ENCODE results near the gene MDM2. TPM values are rescaled to one million over a fixed set of nuclear protein-coding genes. Genes with fewer than 3 reads are reported as not detected.
"Not testable (repeated sequence)": the region's sequence is repeated elsewhere in the genome, so short reads cannot be mapped to it uniquely, and the experiment has no call there.

The MDM2 gene
- total RNA-seq, 2 donors from 2014 or later: 80.2 to 94.7 TPM

DNA sequence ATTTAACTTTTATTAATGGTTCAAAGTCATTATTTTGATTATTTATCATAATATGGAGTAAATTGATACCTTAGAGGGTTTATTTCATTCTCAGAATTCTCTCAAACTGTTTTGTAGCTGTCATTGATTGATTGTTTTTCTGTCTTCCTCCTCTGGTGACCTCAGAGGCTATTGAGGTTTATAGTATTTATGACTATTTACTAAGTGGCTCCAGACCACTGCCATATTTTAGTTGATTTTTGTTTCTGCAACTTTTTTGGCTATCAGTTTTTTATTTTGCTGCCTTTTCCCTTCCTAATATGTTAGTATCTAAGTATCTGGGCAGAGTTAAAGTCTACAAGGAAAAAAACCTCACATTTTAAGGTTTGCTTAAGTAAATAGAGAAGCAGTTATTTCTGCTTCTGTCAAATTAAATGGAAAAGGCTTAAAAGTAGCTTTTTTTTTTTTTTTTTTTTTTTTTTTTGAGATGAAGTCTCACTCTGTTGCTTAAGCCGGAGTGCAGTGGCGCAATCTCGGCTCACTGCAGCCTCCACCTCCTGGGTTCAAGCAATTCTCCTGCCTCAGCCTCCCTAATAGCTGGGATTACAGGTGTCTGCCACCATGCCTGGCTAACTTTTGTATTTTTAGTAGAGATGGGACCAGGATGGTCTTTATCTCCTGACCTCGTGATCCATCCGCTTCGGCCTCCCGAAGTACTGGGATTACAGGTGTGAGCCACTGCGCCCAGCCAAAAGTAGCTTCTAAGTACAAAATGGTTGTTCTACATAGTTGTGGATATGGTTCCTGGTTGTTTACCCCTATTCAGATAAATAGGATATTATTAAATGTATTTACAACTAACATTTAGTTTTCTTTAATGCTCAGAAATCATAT, 8.2 kb downstream of the MDM2 start:
- ATAC-seq: no peak
- intact Hi-C loops (cut with DNase I, micrococcal nuclease): no loop called here
- DNase-seq: no peak

DNA sequence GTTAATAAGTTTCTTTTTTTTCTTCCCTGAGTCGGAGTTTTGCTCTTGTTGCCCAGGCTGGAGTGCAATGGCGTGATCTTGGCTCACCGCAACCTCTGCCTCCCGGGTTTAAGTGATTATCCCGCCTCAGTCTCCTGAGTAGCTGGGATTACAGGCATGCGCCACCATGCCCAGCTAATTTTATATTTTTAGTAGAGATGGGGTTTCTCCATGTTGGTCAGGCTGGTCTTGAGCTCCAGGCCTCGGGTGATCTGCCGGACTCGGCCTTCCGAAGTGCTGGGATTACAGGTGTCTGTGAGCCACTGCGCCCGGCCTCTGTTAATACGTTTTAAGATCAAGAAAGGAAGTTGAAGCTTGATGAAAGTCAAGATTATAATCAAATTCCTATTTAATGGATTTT, 11.5 kb downstream of the MDM2 start:
- DNase-seq; ATAC-seq; intact Hi-C loops (cut with DNase I, micrococcal nuclease): not testable (repeated sequence)

DNA sequence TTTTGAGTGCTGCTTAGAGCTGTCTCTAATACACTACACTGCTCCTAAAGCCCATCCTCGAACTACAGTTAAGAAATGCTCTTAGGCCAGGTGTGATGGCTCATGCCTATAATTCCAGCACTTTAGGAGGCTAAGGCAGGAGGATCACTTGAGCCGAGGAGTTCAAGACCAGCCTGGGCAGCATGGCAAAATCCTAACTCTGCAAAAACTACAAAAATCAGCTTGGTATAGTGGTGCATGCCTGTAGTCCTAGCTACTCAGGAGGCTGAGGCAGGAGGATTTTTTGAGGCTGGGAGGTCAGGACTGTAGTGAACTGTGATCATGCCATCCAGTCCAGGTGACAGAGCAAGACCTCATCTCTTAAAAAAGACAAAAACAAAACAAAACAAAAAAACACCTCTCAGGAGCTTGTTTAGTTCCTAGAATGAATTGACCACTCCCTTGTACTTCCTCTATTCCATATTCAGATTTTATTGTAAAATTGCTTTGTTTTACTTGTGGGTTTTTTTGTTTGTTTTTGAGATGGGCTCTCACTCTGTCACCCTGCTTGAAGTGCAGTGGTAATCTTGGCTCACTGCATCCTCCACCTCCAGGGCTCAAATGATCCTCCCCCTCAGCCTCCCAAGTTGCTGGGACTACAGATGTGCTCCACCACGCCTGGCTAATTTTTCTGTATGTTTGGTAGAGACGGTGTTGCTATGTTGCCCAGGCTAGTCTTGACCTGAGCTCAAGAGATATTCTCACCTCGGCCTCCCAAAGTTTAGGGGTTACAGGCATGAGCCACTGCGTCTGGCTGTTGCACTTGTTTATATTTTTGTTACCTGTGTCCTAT, 13.6 kb downstream of the MDM2 start:
- no peak for ATAC-seq
- intact Hi-C loops (cut with DNase I, micrococcal nuclease): no loop called here

DNA sequence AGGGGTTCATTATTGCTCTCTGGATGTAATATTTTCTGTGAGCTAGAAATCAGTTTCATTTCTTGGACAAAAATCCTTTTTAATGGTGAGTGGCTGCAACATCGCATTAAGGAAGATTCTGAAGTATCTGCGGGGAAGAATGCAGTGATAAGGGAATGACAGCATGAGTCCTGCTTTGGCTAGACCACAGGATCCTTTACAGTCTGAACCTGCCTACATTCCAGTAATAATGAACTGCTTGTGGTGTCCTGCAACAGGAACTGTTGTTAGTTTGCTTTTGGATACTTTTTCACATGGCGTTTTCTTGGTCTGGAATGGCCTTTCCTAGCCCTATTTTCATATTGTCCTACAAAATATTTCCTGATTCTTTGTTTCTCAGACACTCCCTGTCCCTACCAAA, 15.7 kb downstream of the MDM2 start:
- ATAC-seq (no peak), DNase-seq (no peak)
- intact Hi-C loops (cut with DNase I, micrococcal nuclease): no loop called here

More for the DNA sequence above, 13.6 kb downstream of the MDM2 start:
- no peak for DNase-seq

DNA sequence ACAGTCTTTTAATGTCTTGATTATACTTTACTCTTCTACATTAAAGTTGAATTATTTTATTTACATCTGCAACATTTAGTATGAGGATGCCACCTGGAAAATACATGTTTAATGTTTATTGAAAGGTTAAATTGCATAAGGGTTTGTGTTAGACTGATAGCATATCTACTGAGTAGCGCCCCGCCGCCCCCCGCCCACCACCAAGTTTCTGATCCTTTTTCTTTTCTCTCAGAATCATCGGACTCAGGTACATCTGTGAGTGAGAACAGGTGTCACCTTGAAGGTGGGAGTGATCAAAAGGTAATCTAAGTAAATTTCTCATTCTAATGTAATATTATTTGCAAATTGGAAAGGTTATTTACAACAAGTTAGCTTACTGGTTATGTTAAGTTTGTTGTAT, 16.2 kb downstream of the MDM2 start:
- no peak for ATAC-seq
- no peak for DNase-seq

DNA sequence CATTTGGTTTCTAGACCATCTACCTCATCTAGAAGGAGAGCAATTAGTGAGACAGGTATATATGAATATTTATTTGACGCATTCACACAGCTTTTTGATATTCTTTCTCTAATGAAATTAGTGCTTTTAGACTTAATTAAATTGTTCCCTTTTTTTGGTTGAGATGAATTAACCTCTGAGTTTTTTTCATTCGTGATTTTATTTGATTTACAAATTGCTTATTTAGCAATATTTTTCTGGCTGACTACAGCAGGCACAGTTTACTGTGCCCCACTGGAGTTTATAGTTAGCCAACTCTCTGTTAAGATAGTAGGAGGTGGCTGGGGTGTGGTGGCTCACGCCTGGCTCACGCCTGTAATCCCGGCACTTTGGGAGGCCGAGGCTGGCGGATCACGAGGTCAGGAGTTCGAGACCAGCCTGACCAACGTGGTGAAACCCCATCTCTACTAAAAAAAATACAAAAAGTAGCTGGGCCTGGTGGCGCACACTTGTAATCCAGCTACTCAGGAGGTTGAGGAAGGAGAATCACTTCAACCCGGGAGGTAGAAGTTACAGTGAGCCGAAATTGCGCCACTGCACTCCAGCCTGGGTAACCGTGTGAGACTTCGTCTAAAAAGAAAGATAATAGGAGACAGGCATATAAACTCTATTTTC, 16.7 kb downstream of the MDM2 start:
- DNase-seq (no peak), ATAC-seq (no peak)
- intact Hi-C loops (cut with DNase I, micrococcal nuclease): no loop called here

More for the DNA sequence above, 16.2 kb downstream of the MDM2 start:
- intact Hi-C loops (cut with DNase I, micrococcal nuclease): no loop called here

DNA sequence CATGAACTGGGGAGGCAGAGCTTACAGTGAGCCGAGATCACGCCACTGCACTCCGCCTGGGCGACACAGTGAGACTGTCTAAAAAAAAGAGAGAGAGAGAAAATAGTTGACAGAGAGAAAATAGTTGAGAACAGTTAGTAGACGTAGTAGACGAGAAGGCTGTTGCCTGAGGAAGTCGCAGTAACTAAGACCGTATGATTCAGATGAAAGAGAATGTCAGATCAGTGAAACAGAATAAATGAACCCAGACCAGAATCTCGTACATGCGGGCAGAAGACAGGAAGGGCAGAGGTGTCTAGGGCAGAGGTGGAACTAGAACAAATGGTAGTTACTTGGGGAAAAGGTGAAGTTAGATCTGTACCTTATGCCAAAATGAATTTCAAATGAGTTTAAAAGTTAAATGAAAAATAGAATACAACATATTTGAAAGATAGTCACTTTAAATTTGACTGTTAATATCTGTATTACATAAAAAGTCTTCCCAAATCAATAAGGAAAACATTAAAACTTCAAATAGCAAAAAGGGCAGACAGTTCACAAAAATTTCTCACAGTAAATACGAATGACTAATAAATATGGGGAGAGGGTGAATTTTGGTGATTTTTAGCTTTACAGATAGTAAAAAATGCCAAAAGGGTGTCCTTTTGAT, 17.7 kb downstream of the MDM2 start:
- intact Hi-C loops (cut with DNase I, micrococcal nuclease): no loop called here
- ATAC-seq (no peak), DNase-seq (no peak)

DNA sequence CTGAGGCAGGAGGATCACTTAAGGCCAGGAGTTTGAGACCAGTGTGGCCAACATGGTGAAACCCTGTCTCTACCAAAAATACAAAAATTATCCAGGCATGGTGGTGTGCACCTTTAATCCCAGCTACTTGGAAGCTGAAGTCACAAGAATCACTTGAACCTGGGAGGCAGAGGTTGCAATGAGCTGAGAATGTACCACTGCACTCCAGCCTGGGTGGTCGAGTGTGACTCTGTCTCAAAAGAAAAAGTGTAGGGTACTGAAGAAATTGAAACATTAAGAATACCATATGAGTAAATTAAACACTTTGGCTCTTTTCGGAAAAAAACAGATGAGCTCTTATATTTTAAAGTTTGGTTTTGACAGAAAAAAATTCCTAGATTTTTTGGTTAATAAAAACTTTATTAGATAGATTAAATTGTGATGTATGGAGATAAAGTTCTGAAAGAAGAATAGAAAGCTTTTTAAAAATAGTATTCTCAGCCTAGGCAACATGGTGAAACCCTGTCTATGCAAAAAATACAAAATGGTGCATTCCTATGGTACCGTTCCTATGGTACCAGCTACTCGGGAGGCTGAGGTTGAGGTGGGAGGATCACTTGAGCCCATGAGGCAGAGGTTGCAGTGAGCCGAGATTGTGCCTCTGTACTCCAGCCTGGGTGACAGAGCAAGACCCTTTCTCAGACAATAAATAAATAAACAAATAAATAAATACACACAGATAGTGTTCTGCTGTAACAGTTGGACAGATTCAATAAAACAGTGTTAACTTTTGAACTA, 20.1 kb downstream of the MDM2 start:
- no peak for DNase-seq
- no peak for ATAC-seq

DNA sequence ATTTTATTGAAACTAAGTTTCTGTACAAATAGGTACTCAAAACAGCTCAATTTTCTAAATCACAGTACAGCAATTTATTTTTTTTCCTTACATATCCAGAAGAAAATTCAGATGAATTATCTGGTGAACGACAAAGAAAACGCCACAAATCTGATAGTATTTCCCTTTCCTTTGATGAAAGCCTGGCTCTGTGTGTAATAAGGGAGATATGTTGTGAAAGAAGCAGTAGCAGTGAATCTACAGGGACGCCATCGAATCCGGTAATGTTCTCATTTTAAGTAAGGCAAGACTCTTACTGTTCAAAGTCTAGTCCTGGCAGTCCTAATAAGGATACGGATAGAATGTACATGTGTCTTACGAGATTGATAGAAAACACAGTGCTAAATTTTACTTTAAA, 20.7 kb downstream of the MDM2 start:
- intact Hi-C loops (cut with DNase I, micrococcal nuclease): no loop called here
- DNase-seq (no peak), ATAC-seq (no peak)

More for the DNA sequence above, 20.1 kb downstream of the MDM2 start:
- intact Hi-C loops (cut with DNase I, micrococcal nuclease): no loop called here

DNA sequence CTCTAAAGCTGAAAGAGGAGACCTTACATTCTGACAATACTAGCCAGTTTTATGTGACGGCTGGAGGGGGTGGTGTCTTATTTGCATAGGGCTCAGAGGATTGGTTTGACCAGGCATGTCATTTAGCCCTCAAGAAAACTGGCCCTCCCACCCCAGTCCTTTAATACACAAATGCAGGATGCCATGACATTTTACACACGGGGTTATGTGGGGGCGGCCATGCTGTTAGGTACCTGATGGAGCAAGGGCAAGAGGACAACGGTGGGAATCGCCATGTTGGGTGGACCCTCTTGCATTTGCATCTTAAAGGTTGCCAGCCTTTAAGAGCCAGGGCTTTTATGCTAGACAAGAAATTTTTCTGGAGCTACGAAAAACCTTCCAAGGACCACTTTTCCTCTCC, 23.3 kb downstream of the MDM2 start:
- no peak for ATAC-seq
- intact Hi-C loops (cut with DNase I, micrococcal nuclease): no loop called here

DNA sequence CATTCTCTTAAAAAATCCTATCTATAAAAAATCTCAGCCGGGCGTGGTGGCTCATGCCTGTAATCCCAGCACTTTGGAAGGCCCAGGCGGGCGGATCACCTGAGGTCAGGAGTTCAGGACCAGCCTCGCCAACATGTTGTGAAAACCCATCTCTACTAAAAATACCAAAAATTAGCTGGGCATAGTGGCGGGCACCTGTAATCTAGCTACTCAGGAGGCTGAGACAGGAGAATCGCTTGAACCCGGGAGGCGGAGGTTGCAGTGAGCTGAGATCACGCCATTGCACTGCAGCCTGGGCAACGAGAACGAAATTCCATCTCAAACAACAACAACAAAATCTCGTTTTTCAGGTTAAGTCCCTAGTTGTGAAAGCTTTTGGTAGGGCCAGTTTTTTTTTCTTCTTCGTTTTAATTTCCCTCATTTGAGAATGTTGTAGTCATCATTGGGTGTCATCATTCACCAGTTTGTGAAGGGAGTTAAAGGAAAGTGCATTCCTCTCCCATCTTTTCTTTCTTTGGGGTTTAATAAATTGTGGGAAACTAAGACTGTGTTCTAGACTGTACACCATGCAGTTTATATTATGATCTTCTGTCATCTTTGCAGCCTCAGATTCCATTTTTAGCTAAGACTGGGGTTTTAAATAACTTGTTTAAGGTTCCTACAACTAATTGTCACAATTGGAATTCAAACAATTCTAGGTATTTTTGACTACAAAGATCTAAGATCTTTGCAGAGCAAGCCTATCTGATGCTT, 23.9 kb downstream of the MDM2 start:
- ATAC-seq: no peak
- intact Hi-C loops (cut with DNase I, micrococcal nuclease): no loop called here
- DNase-seq: no peak

More for the DNA sequence above, 23.3 kb downstream of the MDM2 start:
- DNase-seq: no peak

DNA sequence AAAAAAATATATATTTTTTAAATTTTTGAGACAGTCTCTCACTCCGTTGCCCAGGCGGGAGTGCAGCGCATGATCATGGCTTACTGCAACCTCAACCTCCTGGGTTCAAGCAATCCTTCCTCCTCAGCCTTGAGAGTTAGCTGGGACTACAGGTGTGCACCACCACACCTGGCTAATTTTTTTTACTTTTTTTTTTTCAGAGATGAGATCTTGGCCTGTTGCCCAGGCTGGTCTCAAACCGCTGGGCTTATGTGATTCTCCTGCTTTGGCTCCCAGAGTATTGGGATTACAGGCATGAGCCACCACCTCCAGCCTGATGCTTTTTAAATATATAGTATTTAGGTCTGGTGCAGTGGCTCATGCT, 24.5 kb downstream of the MDM2 start:
- DNase-seq: no peak
- intact Hi-C loops (cut with DNase I, micrococcal nuclease): no loop called here
- no peak for ATAC-seq

DNA sequence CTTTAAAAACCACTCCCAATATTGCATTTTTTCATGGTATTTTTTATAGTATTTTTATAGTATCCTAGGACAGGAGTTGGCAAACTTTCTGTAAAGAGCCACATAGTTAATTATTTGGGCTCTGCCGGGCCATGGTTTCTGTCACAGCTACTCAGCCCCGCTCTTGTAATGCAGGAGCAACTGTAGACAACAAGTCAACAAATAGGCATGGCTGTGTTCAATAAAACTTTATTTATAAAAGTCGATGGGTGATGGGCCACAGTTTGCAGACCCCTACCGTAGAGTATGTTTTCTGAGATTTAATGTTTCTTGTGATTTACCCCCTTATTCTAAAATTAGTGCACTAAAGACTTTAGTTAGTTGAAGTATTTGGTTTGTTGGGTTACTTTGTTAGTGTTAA, 25.5 kb downstream of the MDM2 start:
- intact Hi-C loops (cut with DNase I, micrococcal nuclease): no loop called here
- ATAC-seq (no peak), DNase-seq (no peak)

DNA sequence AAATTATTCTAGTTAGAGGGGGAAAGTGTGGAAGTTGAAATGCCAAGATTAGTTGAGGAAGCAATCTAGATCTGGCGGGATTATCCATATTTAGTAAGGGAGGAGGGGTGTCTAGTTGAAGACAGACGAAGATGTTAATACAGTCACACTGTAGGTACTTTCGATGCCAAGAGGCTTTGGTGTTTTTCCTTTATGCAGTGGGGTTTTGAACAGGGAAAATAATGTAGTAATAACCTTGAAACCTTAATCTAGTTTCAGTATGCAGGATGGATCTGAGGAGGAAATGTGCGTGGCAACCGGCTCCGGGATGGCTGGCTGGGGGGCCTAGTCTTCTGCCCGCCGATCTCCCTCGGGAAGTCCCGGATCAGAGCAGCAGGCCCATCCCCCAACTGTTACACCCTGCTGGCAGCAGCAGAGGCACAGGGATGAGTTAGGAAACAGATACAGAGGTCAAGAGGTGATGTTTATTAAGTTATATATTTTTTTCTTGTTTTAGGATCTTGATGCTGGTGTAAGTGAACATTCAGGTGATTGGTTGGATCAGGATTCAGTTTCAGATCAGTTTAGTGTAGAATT, 27.4 kb downstream of the MDM2 start:
- ATAC-seq: no peak
- intact Hi-C loops (cut with DNase I, micrococcal nuclease): no loop called here
- DNase-seq: no peak

DNA sequence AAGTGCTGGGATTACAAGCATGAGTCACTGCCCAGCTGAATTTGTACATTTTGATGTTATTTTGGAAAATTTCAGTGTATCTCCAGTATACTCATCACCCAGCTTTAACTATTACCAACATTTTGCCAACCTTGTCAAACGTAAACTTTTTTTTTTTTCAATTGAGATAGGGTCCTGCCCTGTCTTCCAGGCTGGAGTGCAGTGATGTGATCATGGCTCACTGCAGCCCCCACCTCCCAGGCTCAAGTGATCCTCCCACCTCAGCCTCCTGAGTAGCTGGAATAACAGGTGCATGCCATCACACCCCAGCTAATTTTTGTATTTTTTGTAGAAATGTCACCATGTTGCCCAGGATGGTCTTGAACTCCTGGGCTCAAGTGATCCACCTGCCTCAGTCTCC, 29.2 kb downstream of the MDM2 start:
- ATAC-seq: no peak
- no peak for DNase-seq
- intact Hi-C loops (cut with DNase I, micrococcal nuclease): no loop called here

DNA sequence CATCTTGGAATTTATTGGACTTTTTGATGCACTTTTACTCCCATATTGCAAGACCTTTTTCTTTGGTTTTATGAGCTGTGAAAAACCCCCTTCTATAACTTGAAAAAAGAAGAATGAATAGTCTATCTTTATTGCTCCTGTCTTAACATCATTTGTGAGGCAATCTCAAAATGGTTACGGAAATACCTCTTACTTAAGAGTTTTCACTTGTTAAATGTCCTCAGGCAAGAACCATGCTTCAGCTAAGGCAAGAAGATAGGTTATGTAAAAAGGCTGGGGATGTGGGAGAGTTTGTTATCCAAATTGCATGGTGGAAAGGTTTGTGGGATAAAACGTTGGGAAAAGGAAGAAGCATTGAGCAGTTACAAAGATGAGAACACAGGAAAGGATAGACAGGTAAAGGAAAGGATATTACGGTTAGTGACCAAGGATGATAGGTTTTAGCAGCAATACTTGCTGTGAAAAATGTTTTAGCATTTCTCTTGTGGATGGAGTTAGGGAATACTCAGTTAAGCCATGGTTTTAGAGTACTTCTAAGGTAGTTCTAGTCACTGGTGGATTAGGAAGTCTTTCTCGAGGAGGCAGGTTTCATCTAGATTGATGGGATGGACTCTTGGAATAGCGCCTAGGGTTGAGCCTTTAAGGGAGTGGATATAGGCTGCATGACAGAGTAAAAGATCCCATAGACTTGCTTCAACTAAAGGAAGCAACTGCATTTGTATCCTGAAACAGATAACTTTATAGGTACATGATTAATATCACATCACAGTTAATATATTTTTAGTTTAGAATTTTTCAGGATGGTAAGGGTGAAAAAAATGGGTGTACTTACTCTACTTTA, 30.3 kb downstream of the MDM2 start:
- DNase-seq (no peak), ATAC-seq (peak; percentile 13)
- intact Hi-C loops (cut with DNase I, micrococcal nuclease): no loop called here
